ENCODE measurements around the gene SOX14.

DNA sequence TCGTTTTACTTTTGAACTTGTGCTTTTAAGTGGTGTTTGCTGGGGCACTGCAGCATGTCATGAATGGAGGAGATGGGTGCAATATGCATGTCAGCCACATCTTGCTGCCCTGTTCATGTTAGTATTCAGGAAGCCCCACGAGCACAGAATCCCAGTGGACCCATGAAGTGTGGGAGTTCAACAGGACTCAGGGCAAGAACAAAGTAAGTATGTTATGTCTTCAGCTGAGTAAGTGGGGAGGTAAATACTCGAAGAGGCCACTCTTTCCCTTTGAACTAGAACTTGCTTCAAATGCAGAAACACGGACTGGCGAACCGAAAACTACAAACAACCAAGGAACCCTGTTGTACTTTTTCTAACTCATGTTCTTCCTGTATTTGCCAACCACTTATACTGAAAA, 23.4 kb downstream of the SOX14 start:
- TF ChIP-seq, protein P1, sequence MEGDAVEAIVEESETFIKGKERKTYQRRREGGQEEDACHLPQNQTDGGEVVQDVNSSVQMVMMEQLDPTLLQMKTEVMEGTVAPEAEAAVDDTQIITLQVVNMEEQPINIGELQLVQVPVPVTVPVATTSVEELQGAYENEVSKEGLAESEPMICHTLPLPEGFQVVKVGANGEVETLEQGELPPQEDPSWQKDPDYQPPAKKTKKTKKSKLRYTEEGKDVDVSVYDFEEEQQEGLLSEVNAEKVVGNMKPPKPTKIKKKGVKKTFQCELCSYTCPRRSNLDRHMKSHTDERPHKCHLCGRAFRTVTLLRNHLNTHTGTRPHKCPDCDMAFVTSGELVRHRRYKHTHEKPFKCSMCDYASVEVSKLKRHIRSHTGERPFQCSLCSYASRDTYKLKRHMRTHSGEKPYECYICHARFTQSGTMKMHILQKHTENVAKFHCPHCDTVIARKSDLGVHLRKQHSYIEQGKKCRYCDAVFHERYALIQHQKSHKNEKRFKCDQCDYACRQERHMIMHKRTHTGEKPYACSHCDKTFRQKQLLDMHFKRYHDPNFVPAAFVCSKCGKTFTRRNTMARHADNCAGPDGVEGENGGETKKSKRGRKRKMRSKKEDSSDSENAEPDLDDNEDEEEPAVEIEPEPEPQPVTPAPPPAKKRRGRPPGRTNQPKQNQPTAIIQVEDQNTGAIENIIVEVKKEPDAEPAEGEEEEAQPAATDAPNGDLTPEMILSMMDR (IDR thresholded peaks at IDR 0.05) = no peak
- TF ChIP-seq POLR2AphosphoS5 (IDR thresholded peaks at IDR 0.05) (no peak), POLR2A (IDR thresholded peaks at IDR 0.05) (no peak)
